Amygdala (tissue), 56 donors: ENCODE results near the gene EPS8L3.

Source experiments
- DNase-seq, 56 donors: peaks; one replicate each; lab custom pipeline; 2025; lab: John Stamatoyannopoulos, UW

Gene EPS8L3

GRCh38 chr1:109782927-109783326, 19.2 kb upstream of the EPS8L3 start:
- DNase-seq = no peak

GRCh38 chr1:109782514-109782913, 18.8 kb upstream of the EPS8L3 start:
- DNase-seq = no peak

DNA sequence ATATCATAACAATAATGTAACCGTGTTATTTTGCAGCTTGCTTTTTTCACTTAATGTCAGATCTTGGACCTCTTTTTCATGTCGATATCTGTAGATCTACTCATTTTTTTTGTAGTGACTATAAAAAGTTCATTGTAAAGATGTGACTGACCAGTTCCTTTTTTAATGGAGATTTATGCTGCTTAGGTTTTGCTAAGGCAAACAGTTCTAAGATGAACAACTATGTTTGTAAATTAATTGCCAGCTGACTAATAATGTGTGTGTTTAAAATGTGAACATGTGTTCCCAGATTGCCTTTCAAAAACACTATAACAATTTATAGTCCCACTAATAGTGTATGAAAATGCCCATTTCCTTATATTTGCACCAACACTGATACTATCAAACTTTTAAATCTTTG, 18.1 kb upstream of the EPS8L3 start:
- no peak for DNase-seq

DNA sequence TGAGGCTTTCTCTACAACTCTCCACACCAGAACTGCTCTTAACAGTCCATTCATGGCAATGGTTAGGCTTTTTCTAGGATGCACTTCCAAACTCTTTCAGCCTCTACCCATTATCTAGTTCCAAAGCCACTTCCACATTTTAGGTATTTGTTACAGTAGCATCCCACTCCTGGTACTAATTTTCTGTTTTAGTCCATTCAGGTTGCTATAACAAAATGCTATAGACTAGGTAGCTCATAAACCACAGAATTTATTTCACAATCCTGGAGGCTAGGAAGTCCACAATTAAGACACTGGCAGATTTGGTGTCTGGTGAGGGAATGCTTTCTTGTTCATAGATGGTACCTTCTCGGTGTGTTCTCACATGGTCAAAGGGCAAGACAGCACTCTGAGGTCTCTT, 17.3 kb upstream of the EPS8L3 start:
- DNase-seq = no peak

- no peak for DNase-seq
These were observed 14.4 kb upstream of the EPS8L3 start for GRCh38 chr1:109777980-109778625.

DNA sequence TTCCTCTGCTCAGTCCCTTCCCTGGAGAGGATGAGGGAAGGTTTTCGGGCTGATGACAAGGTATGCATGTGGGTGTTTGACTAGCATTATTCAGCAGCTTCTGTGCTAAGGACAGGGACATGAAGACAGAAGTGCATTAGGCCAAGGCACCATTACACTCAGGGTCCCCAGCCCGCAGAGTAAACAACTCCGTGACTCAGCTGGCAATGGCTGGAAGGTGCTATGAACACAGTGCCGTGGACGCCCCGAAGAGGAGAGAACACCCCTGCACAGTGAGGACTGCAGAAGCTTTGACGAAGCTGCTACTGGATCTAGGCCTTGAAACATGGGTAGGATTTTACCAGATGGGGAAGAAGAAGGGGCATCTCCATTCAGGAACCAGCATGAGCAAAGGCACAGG, 13.7 kb upstream of the EPS8L3 start:
- no peak for DNase-seq

DNA sequence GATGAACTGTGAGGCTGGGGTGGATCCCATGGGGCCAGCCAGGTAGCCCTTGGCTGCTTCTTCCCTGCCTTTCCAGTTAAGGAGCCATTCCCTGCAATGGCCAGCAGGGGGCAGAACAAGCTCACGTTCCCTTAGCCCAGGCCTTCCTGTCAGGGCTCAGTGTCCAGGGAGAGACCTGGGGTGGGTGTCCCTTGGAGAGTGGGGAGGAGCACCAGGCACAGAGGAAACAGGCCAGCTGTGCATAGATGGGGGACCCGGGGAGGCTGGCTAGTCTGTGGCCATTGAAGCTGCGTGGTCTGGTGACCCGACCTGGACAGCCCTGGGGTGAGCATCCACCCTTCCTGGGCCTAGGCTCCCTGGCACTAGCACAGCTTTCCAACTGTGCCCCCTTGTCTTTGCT, 13.2 kb upstream of the EPS8L3 start:
- peak in 54 of 56 donors; percentile 26 to 89 (median 66) for DNase-seq

DNA sequence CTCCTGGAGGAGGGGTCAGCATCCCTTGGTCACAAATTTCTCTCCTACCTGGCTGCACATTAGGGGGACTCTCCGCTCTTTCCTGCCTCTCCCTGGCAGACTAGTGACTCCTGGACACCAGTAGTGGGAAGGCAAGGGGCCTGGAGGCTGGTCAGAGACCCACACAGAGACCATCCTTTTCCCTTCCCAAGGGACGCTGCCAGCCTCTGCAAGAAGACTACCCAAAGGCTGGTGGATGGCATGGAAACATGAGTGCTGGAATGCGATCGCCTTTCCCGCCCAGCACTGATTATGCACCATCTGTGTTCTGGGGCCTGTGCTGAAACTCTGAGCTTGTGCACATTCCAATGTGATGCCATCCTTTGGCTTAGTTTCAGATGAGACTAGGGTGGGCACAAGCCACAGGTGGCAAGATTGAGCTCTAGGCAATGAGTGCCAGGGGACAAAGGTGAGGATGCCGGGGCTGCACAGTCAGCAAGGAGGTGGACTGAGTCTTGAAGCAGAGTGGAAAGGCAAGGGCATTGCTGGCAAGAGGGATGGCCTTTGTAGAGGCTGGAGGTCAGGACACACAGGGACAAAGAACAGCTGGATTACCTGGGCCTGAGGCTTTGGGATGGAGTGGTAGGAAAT, 12.6 kb upstream of the EPS8L3 start:
- no peak for DNase-seq

- DNase-seq = no peak
These were observed 11.7 kb upstream of the EPS8L3 start for GRCh38 chr1:109775398-109775797.

DNA sequence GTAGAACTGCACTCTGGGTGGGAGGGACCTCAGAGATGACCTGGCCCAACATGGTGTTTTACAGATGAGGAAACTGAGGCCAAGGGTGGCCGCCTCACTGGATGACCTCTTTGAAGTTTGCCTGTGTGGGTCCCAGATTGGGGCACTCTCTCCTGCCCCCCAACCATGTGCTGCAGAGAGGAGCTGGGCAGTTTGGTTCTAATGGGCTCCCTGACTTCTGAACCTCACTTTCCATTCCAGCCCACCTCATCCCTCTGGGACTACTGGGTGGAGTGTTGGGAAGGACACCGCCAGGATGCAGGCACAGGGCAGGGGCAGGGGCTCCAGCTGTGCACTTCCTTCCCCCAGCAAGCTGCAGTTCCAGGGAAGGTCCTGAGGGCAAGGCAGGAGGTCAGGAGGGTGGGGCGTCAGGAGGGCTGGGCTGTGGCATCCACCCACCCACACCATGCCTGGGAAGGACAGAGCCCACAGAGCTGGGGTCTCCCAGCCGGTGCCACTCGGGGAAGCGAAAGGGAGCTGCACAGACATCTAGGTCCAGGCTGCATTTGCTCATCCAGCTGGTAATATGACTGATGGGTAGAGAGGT, 10.3 kb upstream of the EPS8L3 start:
- DNase-seq = peak in 1 of 56 donors; percentile 20

DNA sequence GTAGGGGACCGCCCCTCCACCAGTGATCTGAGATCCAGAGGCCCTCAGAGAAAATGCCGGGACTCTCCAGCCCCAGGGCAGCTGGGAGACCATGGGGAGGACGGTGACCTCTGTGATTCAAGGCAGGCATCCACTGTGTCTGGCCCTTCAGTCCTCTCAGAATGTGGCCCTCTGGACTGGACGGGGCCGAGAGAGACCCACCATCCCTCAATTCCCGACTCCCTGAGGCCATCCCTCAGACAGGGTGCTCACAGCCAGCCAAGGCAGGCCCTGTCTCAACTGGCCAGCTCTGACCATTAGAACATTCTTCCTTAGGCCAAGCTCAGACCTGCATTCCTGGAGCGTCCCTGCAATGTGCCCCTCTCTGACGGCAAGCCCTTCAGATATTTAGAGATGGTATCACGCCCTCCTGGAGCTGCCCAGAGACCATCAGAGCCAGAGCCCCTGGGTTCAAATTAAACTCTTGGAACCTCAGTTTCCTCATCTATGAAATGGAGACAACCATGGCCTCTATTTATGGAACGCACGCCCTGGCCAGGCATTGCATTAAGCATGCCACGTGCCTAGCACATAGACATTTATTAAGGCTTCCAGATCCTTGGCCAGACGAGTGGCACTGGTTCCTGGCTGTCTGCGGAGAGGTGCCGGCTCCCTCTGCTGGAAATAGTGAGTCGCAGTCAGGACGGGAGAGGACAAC, 9.6 kb upstream of the EPS8L3 start:
- peak in 48 of 56 donors; percentile 28 to 87 (median 66) for DNase-seq

GRCh38 chr1:109772658-109773202, 9.0 kb upstream of the EPS8L3 start:
- no peak for DNase-seq

- DNase-seq = no peak
These were observed 8.3 kb upstream of the EPS8L3 start for GRCh38 chr1:109771712-109772657.

GRCh38 chr1:109770331-109771095, 6.8 kb upstream of the EPS8L3 start:
- DNase-seq = peak in 49 of 56 donors; percentile 24 to 88 (median 69)

GRCh38 chr1:109769330-109770078, 5.8 kb upstream of the EPS8L3 start:
- no peak for DNase-seq

- DNase-seq = peak in 2 of 56 donors; percentile 19
These were observed 5.1 kb upstream of the EPS8L3 start for GRCh38 chr1:109768820-109769219.

DNA sequence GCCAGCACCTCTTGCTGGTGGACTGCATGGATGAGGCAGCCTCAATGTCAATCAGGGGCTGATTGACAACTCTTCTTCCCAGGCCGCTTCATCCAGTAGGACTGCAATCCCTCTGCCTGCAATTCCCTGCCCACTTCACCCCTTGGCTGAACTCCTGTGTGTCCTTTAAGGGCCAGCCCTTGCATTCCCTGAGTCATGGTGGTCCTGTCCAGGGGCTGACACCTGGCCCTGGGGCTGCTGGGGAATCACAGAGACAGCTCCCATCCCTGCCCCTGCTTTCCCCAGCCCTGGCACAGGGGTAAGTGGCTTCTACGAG, 4.6 kb upstream of the EPS8L3 start:
- DNase-seq = no peak

DNA sequence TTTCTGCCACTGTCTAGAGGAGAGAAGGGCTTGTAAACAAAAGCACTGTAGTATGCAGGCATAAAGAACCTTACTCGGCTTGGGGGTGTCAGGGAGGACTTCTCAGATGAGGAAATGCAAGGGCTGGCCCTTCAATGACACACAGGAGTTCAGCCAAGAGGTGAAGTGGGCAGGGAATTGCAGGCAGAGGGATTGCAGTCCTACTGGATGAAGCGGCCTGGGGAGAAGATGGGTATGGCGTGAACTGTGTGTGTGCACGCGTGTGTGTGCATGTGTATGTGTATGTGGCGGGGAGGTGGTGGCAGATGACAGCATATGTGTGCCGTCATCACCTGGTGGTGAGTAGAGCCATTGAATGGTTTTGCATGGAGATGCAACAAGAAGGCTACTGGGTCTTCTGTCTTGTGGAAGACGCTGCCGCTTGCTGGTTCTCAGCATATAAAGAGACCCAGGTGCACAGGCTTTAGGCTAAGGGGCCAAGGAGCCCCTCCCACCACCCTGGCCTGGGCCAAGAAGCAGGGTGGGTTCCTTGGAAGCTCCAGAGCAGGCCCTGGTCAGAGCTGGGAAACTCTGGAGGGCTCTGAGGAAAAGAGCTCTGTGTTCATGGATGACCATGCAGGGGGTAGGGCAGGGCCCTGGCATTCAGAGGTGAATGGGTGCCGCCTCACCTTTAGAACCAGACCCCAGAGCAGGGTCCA, 4.1 kb upstream of the EPS8L3 start:
- DNase-seq = no peak
